Esophagus muscularis mucosa (tissue), 3 donors: ENCODE data around the gene NPIPA3.

ENCODE experiments used
- CTCF ChIP-seq, 3 experiments: fragments of 200-600 bp in 2 of 3; fragments of 450-650 bp in 1 of 3; sonication (generic) in 2 of 3; IDR thresholded peaks; one replicate each; pipeline ENCODE4 v1.5.1; 2017 to 2019; ENCODE audit warnings: antibody characterized with exemption in 3 of 3, mild to moderate bottlenecking in 2 of 3, moderate library complexity in 1 of 3
- POLR2A ChIP-seq: fragments of 450-650 bp; IDR thresholded peaks from one replicate; pipeline ENCODE4 v1.6.1; 2017; ENCODE audit warnings: antibody characterized with exemption, moderate library complexity, mild to moderate bottlenecking, low read depth
- POLR2AphosphoS5 ChIP-seq, 2 donors: sonication (generic); formaldehyde crosslinking; IDR thresholded peaks; one replicate each; pipeline ENCODE4 v1.6.1; 2017; ENCODE audit warnings: antibody characterized with exemption in 2 of 2

- TF ChIP-seq CTCF (IDR thresholded peaks at IDR 0.05) (no peak), POLR2A (no peak), POLR2AphosphoS5 (IDR thresholded peaks at IDR 0.05) (no peak)
Measured at GRCh38 chr16:14669776-14670175, 33.4 kb upstream of the NPIPA3 start.
